HCT116 (cell line): Measurements from ENCODE around the gene FBXO24. TPM values are rescaled to one million over a fixed set of nuclear protein-coding genes. Genes with fewer than 3 reads are reported as not detected.

Experiments
- ATAC-seq: fragments of 200-7000 bp; cut with Tn5 transposase; 2 replicates; pipeline ENCODE4 v1.9.1; 2020; ENCODE audit warnings: mild to moderate bottlenecking, moderate library complexity
- BruUV-seq: library from RNA; stranded (reverse); fragments of 400-500 nt; replicated peaks from 2 replicates; lab custom pipeline; 2021; lab: Mats Ljungman, UMichigan
- CTCF ChIA-PET: fragments of 300-600 bp; sonication (Branson Sonifier 250); formaldehyde crosslinking; loops from one replicate; lab custom pipeline; 2021; ENCODE audit warnings: antibody characterized with exemption; lab: Charles Lee
- POLR2A ChIA-PET: fragments of 300-600, 350-600 bp; sonication (Branson Sonifier 250); formaldehyde crosslinking; loops from one replicate; lab custom pipeline; 2021; ENCODE audit warnings: antibody characterized with exemption; lab: Charles Lee
- RAD21 ChIA-PET, 2 experiments: fragments of 300-600 bp; sonication (Branson Sonifier 250); formaldehyde crosslinking; loops; one replicate each; lab custom pipeline; 2023; ENCODE audit warnings: low total read pairs in 2 of 2; ENCODE audit not compliant: uncharacterized antibody in 2 of 2, unreplicated experiment in 2 of 2, low non-redundant PET in 1 of 2; lab: Charles Lee
- DNase-seq: peaks from one replicate; pipeline ENCODE4 v3.0.0-alpha.2; 2010; ENCODE audit warnings: low read depth, low spot score
- H2AFZ ChIP-seq: fragments of 200-600 bp; shearing (Covaris generic), sonication (generic); 2 replicates; pipeline ENCODE4 v1.6.1; 2017; ENCODE audit warnings: low read depth, mixed run types, mixed read lengths, antibody characterized with exemption, low read length; ENCODE audit not compliant: poor library complexity, severe bottlenecking
- H3K27ac ChIP-seq: 2 replicates; pipeline ENCODE4 v1.5.1; 2012; ENCODE audit warnings: low read depth, low read length
- H3K27me3 ChIP-seq: fragments of 200-600 bp; sonication (generic); 2 replicates; pipeline ENCODE4 v1.6.1; 2016; ENCODE audit warnings: mixed run types, low read length, mixed read lengths; ENCODE audit not compliant: insufficient read depth
- H3K36me3 ChIP-seq, 2 experiments: fragments of 200-500 bp in 1 of 2; fragments of 200-600 bp in 1 of 2; sonication (Bioruptor generic) in 1 of 2; sonication (generic) in 1 of 2; 2 replicates each; pipeline versions ENCODE4 v1.5.1 to v1.6.1; 2014 to 2016; ENCODE audit warnings: low read length in 2 of 2, inconsistent platforms in 1 of 2, mixed read lengths in 1 of 2, mixed run types in 1 of 2; ENCODE audit not compliant: insufficient read depth in 2 of 2, control insufficient read depth in 1 of 2
- H3K4me1 ChIP-seq, 2 experiments: fragments of 200-600 bp in 1 of 2; sonication (generic) in 1 of 2; 2 replicates each; pipeline versions ENCODE4 v1.5.1 to v1.6.1; 2012 to 2017; ENCODE audit warnings: low read length in 2 of 2, inconsistent platforms in 1 of 2, mild to moderate bottlenecking in 1 of 2, mixed read lengths in 1 of 2, mixed run types in 1 of 2, moderate library complexity in 1 of 2; ENCODE audit not compliant: insufficient read depth in 2 of 2, control insufficient read depth in 1 of 2
- H3K4me2 ChIP-seq: fragments of 200-600 bp; sonication (generic); 2 replicates; pipeline ENCODE4 v1.6.1; 2017; ENCODE audit warnings: mixed run types, low read length, mixed read lengths
- H3K4me3 ChIP-seq, 2 experiments: fragments of 200-600 bp in 1 of 2; sonication (generic) in 1 of 2; replicated peaks in 1 of 2; 2 replicates each; pipeline ENCODE4 v1.5.1; 2011 to 2016; ENCODE audit warnings: low read length in 2 of 2, control low read depth in 1 of 2, low read depth in 1 of 2, mild to moderate bottlenecking in 1 of 2, mixed read lengths in 1 of 2, mixed run types in 1 of 2
- H3K79me2 ChIP-seq: fragments of 200-600 bp; sonication (generic); 2 replicates; pipeline ENCODE4 v1.6.1; 2017; ENCODE audit warnings: mild to moderate bottlenecking, mixed run types, low read length, moderate library complexity, mixed read lengths; ENCODE audit not compliant: insufficient read depth
- H3K9ac ChIP-seq: fragments of 200-600 bp; sonication (generic); 2 replicates; pipeline ENCODE4 v1.6.1; 2016; ENCODE audit warnings: low read length, mixed read lengths
- H3K9me2 ChIP-seq: fragments of 200-600 bp; sonication (generic), shearing (Covaris generic); 2 replicates; pipeline ENCODE4 v1.6.1; 2017; ENCODE audit warnings: mixed run types, mild to moderate bottlenecking, moderate library complexity; ENCODE audit not compliant: insufficient read depth
- H3K9me3 ChIP-seq, 2 experiments: fragments of 200-500 bp in 1 of 2; fragments of 200-600 bp in 1 of 2; sonication (Bioruptor generic) in 1 of 2; sonication (generic) in 1 of 2; 2 replicates each; pipeline ENCODE4 v1.6.1; 2014 to 2017; ENCODE audit warnings: low read length in 2 of 2, mixed read lengths in 2 of 2, inconsistent platforms in 1 of 2, low read depth in 1 of 2, mild to moderate bottlenecking in 1 of 2, mixed run types in 1 of 2, moderate library complexity in 1 of 2; ENCODE audit not compliant: control insufficient read depth in 1 of 2, insufficient read depth in 1 of 2
- H4K20me1 ChIP-seq: fragments of 200-600 bp; sonication (generic), shearing (Covaris generic); 2 replicates; pipeline ENCODE4 v1.6.1; 2017; ENCODE audit warnings: mixed run types, mild to moderate bottlenecking, moderate library complexity; ENCODE audit not compliant: insufficient read depth
- EGR1 ChIP-seq: IDR thresholded peaks from 2 replicates; pipeline ENCODE4 v1.6.1; 2012; ENCODE audit warnings: low read depth
- ELF1 ChIP-seq: IDR thresholded peaks from 2 replicates; pipeline ENCODE4 v1.6.1; 2012; ENCODE audit warnings: low read depth, borderline replicate concordance
- EZH2 ChIP-seq: fragments of 200-600 bp; sonication (generic); IDR thresholded peaks from 2 replicates; pipeline ENCODE4 v1.6.1; 2017; ENCODE audit warnings: antibody characterized with exemption, mixed run types
- EZH2phosphoT487 ChIP-seq: fragments of 200-600 bp; IDR thresholded peaks from 2 replicates; pipeline ENCODE4 v1.6.1; 2018; ENCODE audit warnings: antibody characterized with exemption, borderline replicate concordance
- FOSL1 ChIP-seq: IDR thresholded peaks from 2 replicates; pipeline ENCODE4 v1.6.1; 2012; ENCODE audit warnings: low read depth
- POLR2A ChIP-seq: IDR thresholded peaks from 2 replicates; pipeline ENCODE4 v1.7.0; 2011; ENCODE audit warnings: borderline replicate concordance; ENCODE audit not compliant: insufficient read depth, insufficient read length; ENCODE audit errors: extremely low read depth
- POLR2AphosphoS5 ChIP-seq: IDR thresholded peaks from 2 replicates; pipeline ENCODE4 v1.6.1; 2011; ENCODE audit warnings: mild to moderate bottlenecking, low read depth, low read length, moderate library complexity
- RAD21 ChIP-seq: IDR thresholded peaks from 2 replicates; pipeline ENCODE4 v1.6.1; 2012; ENCODE audit warnings: low read depth, mild to moderate bottlenecking
- SIN3A ChIP-seq: IDR thresholded peaks from 2 replicates; pipeline ENCODE4 v1.6.1; 2012; ENCODE audit warnings: low read depth
- SP1 ChIP-seq: IDR thresholded peaks from 2 replicates; pipeline ENCODE4 v1.6.1; 2012; ENCODE audit warnings: low read depth
- YY1 ChIP-seq: IDR thresholded peaks from 2 replicates; pipeline ENCODE4 v1.6.1; 2011; ENCODE audit warnings: low read length, low read depth, moderate library complexity, mild to moderate bottlenecking; ENCODE audit not compliant: insufficient replicate concordance; ENCODE audit errors: extremely low read depth
- ZNF274 ChIP-seq: fragments of 200-500 bp; sonication (Bioruptor generic); IDR thresholded peaks from 2 replicates; pipeline ENCODE4 v1.6.1; 2014; ENCODE audit warnings: mild to moderate bottlenecking, low read depth, low read length, inconsistent platforms
- intact Hi-C: fragments of 100-400 bp; cut with micrococcal nuclease; formaldehyde crosslinking; loops from 2 replicates; pipeline ENCODE4 v1.10.0; 2022
- total RNA-seq: library from RNA; stranded (reverse); gene quantifications from one replicate; pipeline ENCODE4 v1.2.1, GENCODE V29; 2021; ENCODE audit not compliant: unreplicated experiment
- TF ChIP-seq, protein P1 (sequence below): IDR thresholded peaks from 2 replicates; pipeline ENCODE4 v1.6.1; 2012; ENCODE audit warnings: low read depth
- TF ChIP-seq, protein P2 (sequence below): IDR thresholded peaks from 2 replicates; pipeline ENCODE4 v1.6.1; 2012
- TF ChIP-seq, protein P3 (sequence below), 3 experiments: fragments of 200-600 bp in 1 of 3; sonication (generic) in 1 of 3; IDR thresholded peaks in 2 of 3; conservative IDR thresholded peaks in 1 of 3; 2 replicates each; pipeline ENCODE4 v1.5.1; 2012 to 2017; ENCODE audit warnings: low read depth in 2 of 3, low read length in 2 of 3, antibody characterized with exemption in 1 of 3, borderline replicate concordance in 1 of 3, control low read depth in 1 of 3, mild to moderate bottlenecking in 1 of 3, mixed read lengths in 1 of 3, mixed run types in 1 of 3, moderate library complexity in 1 of 3; ENCODE audit not compliant: insufficient read depth in 1 of 3
- TF ChIP-seq, protein P4 (sequence below): IDR thresholded peaks from 2 replicates; pipeline ENCODE4 v1.6.1; 2012

Gene FBXO24
- total RNA-seq, 1 experiment from 2014 or later, result 2.1 TPM

DNA sequence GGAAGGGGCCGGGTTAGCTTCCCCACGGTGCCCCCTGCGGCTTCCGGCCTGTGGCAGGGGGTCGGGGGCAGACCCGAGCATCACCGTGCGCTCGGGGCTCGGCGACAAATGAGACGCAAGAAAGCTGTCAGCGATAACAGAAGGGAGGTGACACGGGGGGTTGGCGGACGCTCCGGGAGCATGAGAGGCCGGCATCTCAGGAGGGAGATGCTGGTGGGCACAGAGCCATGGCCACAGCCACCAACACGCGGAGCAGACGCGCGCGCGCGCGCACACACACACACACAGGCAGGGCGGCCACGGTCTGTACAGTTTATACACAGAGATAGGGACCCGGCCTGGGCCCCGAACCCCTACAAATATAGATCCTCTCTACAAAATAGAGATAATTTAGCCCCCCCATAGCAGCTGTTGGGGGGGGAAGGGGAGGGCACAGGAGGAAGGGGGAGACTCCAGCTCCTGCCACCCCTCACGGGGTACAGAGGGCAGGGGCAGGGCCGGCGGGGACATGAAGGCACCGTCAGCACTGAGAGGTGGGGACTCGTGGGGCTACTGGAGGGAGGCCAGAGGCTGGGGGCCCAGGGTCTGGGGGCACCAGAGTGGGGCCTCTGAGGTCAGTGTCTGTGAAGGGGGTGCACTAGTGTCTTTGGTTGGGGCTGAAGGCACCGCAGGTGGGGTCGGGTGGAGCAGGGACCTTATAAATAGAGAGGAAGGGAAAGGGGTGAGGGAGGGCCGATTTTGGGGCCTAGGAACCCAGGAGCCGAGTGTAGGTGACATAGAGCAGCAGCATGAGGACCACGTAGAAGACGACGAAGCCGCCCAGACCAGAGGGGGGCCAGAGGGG lies 11.5 kb upstream of the FBXO24 start:
- no peak overlapping the region for H3K9ac ChIP-seq
- peaks cover 14 to 26% of the 10 kb centered on the region in 2 experiments for H3K4me1 ChIP-seq
- no peak overlapping the region; the same call in 1 of the 2 replicates for H3K27ac ChIP-seq
- DNase-seq, result no peak
- no peaks in the 10 kb centered on the region for H3K27me3 ChIP-seq
- no peaks in the 10 kb centered on the region for H3K9me2 ChIP-seq
- no peak for ATAC-seq
- H3K79me2 ChIP-seq, result no peaks in the 10 kb centered on the region
- peaks cover under 1 to 2% of the 10 kb centered on the region in 2 experiments; a peak in 3 of 4 replicates for H3K36me3 ChIP-seq
- no peak overlapping the region for H2AFZ ChIP-seq
- H3K4me3 ChIP-seq, result no peak overlapping the region
- ChIA-PET RAD21 (no interaction called here), POLR2A (no interaction called here), CTCF (no interaction called here)
- TF ChIP-seq, protein P1, sequence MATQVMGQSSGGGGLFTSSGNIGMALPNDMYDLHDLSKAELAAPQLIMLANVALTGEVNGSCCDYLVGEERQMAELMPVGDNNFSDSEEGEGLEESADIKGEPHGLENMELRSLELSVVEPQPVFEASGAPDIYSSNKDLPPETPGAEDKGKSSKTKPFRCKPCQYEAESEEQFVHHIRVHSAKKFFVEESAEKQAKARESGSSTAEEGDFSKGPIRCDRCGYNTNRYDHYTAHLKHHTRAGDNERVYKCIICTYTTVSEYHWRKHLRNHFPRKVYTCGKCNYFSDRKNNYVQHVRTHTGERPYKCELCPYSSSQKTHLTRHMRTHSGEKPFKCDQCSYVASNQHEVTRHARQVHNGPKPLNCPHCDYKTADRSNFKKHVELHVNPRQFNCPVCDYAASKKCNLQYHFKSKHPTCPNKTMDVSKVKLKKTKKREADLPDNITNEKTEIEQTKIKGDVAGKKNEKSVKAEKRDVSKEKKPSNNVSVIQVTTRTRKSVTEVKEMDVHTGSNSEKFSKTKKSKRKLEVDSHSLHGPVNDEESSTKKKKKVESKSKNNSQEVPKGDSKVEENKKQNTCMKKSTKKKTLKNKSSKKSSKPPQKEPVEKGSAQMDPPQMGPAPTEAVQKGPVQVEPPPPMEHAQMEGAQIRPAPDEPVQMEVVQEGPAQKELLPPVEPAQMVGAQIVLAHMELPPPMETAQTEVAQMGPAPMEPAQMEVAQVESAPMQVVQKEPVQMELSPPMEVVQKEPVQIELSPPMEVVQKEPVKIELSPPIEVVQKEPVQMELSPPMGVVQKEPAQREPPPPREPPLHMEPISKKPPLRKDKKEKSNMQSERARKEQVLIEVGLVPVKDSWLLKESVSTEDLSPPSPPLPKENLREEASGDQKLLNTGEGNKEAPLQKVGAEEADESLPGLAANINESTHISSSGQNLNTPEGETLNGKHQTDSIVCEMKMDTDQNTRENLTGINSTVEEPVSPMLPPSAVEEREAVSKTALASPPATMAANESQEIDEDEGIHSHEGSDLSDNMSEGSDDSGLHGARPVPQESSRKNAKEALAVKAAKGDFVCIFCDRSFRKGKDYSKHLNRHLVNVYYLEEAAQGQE, result no peak
- TF ChIP-seq YY1 (no peak), SP1 (no peak), POLR2AphosphoS5 (no peak), RAD21 (no peak), EZH2phosphoT487 (no peak), EGR1 (no peak), SIN3A (no peak), FOSL1 (no peak), ELF1 (no peak), POLR2A (no peak), EZH2 (no peak), ZNF274 (no peak)
- TF ChIP-seq, protein P2, sequence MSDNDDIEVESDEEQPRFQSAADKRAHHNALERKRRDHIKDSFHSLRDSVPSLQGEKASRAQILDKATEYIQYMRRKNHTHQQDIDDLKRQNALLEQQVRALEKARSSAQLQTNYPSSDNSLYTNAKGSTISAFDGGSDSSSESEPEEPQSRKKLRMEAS, result no peak
- TF ChIP-seq, protein P3, sequence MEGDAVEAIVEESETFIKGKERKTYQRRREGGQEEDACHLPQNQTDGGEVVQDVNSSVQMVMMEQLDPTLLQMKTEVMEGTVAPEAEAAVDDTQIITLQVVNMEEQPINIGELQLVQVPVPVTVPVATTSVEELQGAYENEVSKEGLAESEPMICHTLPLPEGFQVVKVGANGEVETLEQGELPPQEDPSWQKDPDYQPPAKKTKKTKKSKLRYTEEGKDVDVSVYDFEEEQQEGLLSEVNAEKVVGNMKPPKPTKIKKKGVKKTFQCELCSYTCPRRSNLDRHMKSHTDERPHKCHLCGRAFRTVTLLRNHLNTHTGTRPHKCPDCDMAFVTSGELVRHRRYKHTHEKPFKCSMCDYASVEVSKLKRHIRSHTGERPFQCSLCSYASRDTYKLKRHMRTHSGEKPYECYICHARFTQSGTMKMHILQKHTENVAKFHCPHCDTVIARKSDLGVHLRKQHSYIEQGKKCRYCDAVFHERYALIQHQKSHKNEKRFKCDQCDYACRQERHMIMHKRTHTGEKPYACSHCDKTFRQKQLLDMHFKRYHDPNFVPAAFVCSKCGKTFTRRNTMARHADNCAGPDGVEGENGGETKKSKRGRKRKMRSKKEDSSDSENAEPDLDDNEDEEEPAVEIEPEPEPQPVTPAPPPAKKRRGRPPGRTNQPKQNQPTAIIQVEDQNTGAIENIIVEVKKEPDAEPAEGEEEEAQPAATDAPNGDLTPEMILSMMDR (IDR thresholded peaks at IDR 0.05 in 2 of 3, conservative IDR thresholded peaks at IDR 0.05 in 1 of 3; ENCODE audit: borderline replicate concordance in 1 of 3, insufficient read depth in 1 of 3, low read depth in 2 of 3, low read length in 2 of 3), result no peak
- TF ChIP-seq, protein P4, sequence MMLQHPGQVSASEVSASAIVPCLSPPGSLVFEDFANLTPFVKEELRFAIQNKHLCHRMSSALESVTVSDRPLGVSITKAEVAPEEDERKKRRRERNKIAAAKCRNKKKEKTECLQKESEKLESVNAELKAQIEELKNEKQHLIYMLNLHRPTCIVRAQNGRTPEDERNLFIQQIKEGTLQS, result no peak
- no peaks in the 10 kb centered on the region for H3K9me3 ChIP-seq
- intact Hi-C loops, result no loop called here
- no peaks in the 10 kb centered on the region for H4K20me1 ChIP-seq
- no TSS peak for BruUV-seq
- H3K4me2 ChIP-seq, result no peak overlapping the region
